ENCODE results near the gene NRCAM.

Gene NRCAM

DNA sequence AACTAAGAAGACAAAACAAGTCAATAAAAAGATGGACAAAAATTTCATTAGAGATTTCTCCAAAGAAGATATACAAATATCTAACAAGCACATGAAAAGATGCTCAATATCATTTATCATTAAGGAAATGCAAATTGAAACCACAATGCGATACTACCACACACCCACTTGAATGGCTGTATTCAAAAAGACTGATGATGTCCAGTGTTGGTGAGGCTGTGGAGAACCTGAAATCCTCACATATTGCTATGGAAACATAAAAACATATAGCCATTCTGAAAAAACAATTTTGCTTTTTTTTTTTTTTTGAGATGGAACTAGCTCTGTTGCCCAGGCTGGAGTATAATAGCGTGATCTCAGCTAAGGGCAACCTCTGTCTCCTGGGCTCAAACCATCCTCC lies 202.0 kb downstream of the NRCAM start:
- no peak overlapping the region for H3K4me3 ChIP-seq (ENCODE audit: severe bottlenecking)
- no peaks in the 10 kb centered on the region for H3K4me1 ChIP-seq (ENCODE audit: insufficient read depth, poor library complexity, severe bottlenecking)
- no peaks in the 10 kb centered on the region for H3K36me3 ChIP-seq (ENCODE audit: low read depth)
- no peak for DNase-seq (ENCODE audit: low spot score)
- TF ChIP-seq, protein P1, sequence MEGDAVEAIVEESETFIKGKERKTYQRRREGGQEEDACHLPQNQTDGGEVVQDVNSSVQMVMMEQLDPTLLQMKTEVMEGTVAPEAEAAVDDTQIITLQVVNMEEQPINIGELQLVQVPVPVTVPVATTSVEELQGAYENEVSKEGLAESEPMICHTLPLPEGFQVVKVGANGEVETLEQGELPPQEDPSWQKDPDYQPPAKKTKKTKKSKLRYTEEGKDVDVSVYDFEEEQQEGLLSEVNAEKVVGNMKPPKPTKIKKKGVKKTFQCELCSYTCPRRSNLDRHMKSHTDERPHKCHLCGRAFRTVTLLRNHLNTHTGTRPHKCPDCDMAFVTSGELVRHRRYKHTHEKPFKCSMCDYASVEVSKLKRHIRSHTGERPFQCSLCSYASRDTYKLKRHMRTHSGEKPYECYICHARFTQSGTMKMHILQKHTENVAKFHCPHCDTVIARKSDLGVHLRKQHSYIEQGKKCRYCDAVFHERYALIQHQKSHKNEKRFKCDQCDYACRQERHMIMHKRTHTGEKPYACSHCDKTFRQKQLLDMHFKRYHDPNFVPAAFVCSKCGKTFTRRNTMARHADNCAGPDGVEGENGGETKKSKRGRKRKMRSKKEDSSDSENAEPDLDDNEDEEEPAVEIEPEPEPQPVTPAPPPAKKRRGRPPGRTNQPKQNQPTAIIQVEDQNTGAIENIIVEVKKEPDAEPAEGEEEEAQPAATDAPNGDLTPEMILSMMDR (IDR thresholded peaks at IDR 0.05; ENCODE audit: poor library complexity, severe bottlenecking) = no peak
- no peak overlapping the region for H3K27ac ChIP-seq (ENCODE audit: poor library complexity, severe bottlenecking)
- H3K9me3 ChIP-seq (ENCODE audit: severe bottlenecking) = no peaks in the 10 kb centered on the region
- no peak for ATAC-seq (ENCODE audit: low read depth)
- no peaks in the 10 kb centered on the region for H3K27me3 ChIP-seq (ENCODE audit: insufficient read depth, poor library complexity, severe bottlenecking)

DNA sequence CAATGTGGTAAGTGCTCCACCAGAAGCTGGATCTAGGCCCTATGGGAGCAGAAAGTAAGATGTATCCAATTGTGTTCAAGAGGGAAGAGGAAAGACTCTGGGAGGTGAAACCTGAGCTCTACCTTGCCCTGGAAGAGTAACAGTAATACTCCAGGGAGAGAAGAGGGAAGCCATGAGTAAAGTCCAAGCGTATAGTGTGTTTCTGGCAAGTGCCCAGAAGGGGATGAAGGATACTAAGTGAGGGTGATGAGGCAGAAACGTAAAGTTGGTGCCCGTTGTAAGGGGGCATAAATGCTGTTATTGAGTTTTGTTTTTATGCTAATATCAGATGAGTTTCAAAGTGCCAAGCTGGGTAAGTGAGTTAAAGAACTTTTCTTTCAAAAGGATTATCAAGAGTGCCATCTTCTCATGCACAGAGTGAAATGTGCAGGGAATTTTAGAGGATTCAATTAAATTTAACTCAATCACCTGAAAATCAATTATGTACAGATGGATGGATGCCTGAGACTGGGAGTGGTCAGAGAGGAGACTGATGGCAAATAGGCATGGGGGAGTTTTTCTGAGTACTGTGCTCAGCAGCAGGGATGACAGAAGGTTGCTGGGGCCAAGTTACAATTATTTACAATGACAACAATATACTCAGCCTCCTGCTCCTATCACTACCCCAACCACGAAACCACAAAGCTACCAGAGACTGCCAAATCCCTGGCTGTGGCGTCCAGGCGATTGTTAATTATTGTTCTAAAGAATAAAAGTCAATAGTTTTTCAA lies 202.8 kb downstream of the NRCAM start:
- no peaks in the 10 kb centered on the region for H3K27me3 ChIP-seq (ENCODE audit: insufficient read depth, poor library complexity, severe bottlenecking)
- DNase-seq (ENCODE audit: low spot score) = no peak

DNA sequence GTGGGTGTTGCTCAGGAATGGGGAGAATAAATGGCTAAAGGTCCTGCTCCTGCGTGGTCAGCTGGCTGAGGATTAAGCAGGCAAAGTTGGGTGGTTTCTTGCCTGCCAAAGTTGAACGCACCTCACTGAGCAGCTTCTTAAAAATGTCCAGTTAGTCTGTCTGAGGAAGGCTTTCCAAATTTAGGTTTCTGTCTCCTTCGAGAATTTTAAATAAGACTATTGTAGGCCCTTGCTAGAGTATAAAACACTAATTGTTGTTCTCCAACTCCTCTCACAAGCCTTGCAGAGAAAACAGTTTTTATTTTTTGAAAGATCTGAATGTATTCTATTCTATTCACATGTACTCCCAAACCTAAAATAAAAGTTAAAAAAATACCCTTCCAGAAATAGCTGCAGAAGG lies 204.1 kb downstream of the NRCAM start:
- ATAC-seq (ENCODE audit: low read depth) (no peak), DNase-seq (ENCODE audit: low spot score) (no peak)
- H3K9me3 ChIP-seq (ENCODE audit: severe bottlenecking) = no peaks in the 10 kb centered on the region
- H3K4me3 ChIP-seq (ENCODE audit: severe bottlenecking) = no peak overlapping the region
- no peak overlapping the region for H3K27ac ChIP-seq (ENCODE audit: poor library complexity, severe bottlenecking)
- no peaks in the 10 kb centered on the region for H3K36me3 ChIP-seq (ENCODE audit: low read depth)
- H3K4me1 ChIP-seq (ENCODE audit: insufficient read depth, poor library complexity, severe bottlenecking) = no peaks in the 10 kb centered on the region
- H3K27me3 ChIP-seq (ENCODE audit: insufficient read depth, poor library complexity, severe bottlenecking) = no peaks in the 10 kb centered on the region
- TF ChIP-seq, protein P1 (IDR thresholded peaks at IDR 0.05; ENCODE audit: poor library complexity, severe bottlenecking) = no peak

More for the DNA sequence above, 202.8 kb downstream of the NRCAM start:
- TF ChIP-seq, protein P1 (IDR thresholded peaks at IDR 0.05; ENCODE audit: poor library complexity, severe bottlenecking) = no peak
- no peaks in the 10 kb centered on the region for H3K4me1 ChIP-seq (ENCODE audit: insufficient read depth, poor library complexity, severe bottlenecking)
- ATAC-seq (ENCODE audit: low read depth) = no peak
- H3K9me3 ChIP-seq (ENCODE audit: severe bottlenecking) = no peaks in the 10 kb centered on the region
- H3K27ac ChIP-seq (ENCODE audit: poor library complexity, severe bottlenecking) = no peak overlapping the region
- no peaks in the 10 kb centered on the region for H3K36me3 ChIP-seq (ENCODE audit: low read depth)
- no peak overlapping the region for H3K4me3 ChIP-seq (ENCODE audit: severe bottlenecking)

DNA sequence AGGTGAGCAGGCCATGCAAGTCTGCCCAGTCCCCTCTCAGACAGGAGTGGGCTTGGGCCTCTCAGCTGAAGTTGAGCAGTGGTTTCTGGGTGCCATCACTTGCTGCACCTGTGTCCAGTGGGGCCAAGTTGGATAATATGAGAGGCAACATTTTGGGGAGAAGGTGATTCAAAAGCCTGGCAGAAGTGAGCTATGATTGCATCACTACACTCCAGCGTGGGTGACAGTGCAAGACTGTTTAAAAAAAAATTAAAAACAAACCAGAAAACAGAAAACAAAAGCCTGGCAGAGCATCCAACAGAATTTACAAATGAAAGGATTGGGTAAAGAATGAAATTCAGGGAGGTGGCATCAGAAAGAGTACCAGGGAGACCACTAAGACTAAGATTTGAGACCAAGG lies 204.5 kb downstream of the NRCAM start:
- no peaks in the 10 kb centered on the region for H3K27me3 ChIP-seq (ENCODE audit: insufficient read depth, poor library complexity, severe bottlenecking)
- ATAC-seq (ENCODE audit: low read depth) (no peak), DNase-seq (ENCODE audit: low spot score) (no peak)
- H3K4me3 ChIP-seq (ENCODE audit: severe bottlenecking) = no peak overlapping the region
- no peak overlapping the region for H3K27ac ChIP-seq (ENCODE audit: poor library complexity, severe bottlenecking)
- no peaks in the 10 kb centered on the region for H3K9me3 ChIP-seq (ENCODE audit: severe bottlenecking)
- peaks cover 2% of the 10 kb centered on the region for H3K4me1 ChIP-seq (ENCODE audit: insufficient read depth, poor library complexity, severe bottlenecking)
- no peaks in the 10 kb centered on the region for H3K36me3 ChIP-seq (ENCODE audit: low read depth)
- TF ChIP-seq, protein P1 (IDR thresholded peaks at IDR 0.05; ENCODE audit: poor library complexity, severe bottlenecking) = no peak

DNA sequence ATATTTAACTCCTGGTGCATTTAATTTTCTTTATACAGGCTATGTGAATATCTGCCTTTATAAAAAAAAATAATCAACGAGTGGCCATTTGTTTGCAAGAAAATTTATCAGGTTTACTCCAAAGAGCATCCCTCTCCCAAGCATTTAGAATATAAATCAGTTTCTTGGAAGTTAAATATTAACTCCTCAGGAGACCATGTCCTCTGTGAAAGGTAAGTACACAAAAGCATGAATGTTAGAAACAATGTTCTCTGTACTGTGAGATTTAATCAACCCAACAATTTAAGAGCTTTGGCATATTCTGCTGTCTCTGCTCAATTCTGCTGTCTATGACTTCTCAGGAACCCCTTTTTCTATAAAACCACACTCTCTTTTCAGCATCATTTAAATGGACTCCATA lies 206.8 kb downstream of the NRCAM start:
- DNase-seq (ENCODE audit: low spot score) (no peak), ATAC-seq (ENCODE audit: low read depth) (no peak)
- peaks cover 5% of the 10 kb centered on the region for H3K4me1 ChIP-seq (ENCODE audit: insufficient read depth, poor library complexity, severe bottlenecking)

More for the DNA sequence above, 206.8 kb downstream of the NRCAM start:
- TF ChIP-seq, protein P1 (IDR thresholded peaks at IDR 0.05; ENCODE audit: poor library complexity, severe bottlenecking) = no peak
- no peaks in the 10 kb centered on the region for H3K36me3 ChIP-seq (ENCODE audit: low read depth)
- no peak overlapping the region for H3K4me3 ChIP-seq (ENCODE audit: severe bottlenecking)
- no peaks in the 10 kb centered on the region for H3K27me3 ChIP-seq (ENCODE audit: insufficient read depth, poor library complexity, severe bottlenecking)
- no peak overlapping the region for H3K27ac ChIP-seq (ENCODE audit: poor library complexity, severe bottlenecking)
- no peaks in the 10 kb centered on the region for H3K9me3 ChIP-seq (ENCODE audit: severe bottlenecking)

All from RWPE2 (cell line).